Endodermal cell (in vitro differentiated cells): ENCODE data around the gene ABLIM1. TPM values are rescaled to one million over a fixed set of nuclear protein-coding genes. Genes with fewer than 3 reads are reported as not detected.

Experiments
- DNase-seq: peaks from one replicate; pipeline ENCODE4 v3.0.0-alpha.2; 2017
- H3K27ac ChIP-seq: 2 replicates; pipeline ENCODE4 v1.5.1; 2013; ENCODE audit warnings: mild to moderate bottlenecking, low read depth, low read length, moderate library complexity
- H3K27me3 ChIP-seq: 2 replicates; pipeline ENCODE4 v1.6.1; 2013; ENCODE audit warnings: mild to moderate bottlenecking, low read length, moderate library complexity; ENCODE audit not compliant: insufficient read depth, control insufficient read depth, poor library complexity, severe bottlenecking
- H3K36me3 ChIP-seq: 2 replicates; pipeline ENCODE4 v1.7.0; 2013; ENCODE audit warnings: mild to moderate bottlenecking, low read length, moderate library complexity; ENCODE audit not compliant: control insufficient read depth, insufficient read depth
- H3K4me1 ChIP-seq: one replicate; pipeline ENCODE4 v1.7.0; 2013; ENCODE audit warnings: low read length; ENCODE audit not compliant: control insufficient read depth, insufficient read depth
- H3K4me3 ChIP-seq: 2 replicates; pipeline ENCODE4 v1.5.1; 2013; ENCODE audit warnings: mild to moderate bottlenecking, low read length, moderate library complexity
- H3K9ac ChIP-seq: 2 replicates; pipeline ENCODE4 v1.6.1; 2013; ENCODE audit warnings: mild to moderate bottlenecking, low read length, moderate library complexity; ENCODE audit not compliant: poor library complexity, severe bottlenecking; ENCODE audit errors: extremely low read depth
- H3K9me3 ChIP-seq: 2 replicates; pipeline ENCODE4 v1.6.1; 2013; ENCODE audit warnings: mild to moderate bottlenecking, low read length, moderate library complexity; ENCODE audit not compliant: control insufficient read depth
- H3K27ac Mint-ChIP-seq: 2 replicates; pipeline ENCODE4 v1.8.0; 2020; ENCODE audit warnings: mixed read lengths
- H3K27me3 Mint-ChIP-seq: 2 replicates; pipeline ENCODE4 v1.8.0; 2021; ENCODE audit warnings: mild to moderate bottlenecking, mixed read lengths; ENCODE audit not compliant: insufficient read depth
- H3K36me3 Mint-ChIP-seq: 2 replicates; pipeline ENCODE4 v1.8.0; 2020; ENCODE audit warnings: low read depth, mixed read lengths
- H3K4me1 Mint-ChIP-seq: 2 replicates; pipeline ENCODE4 v1.8.0; 2020; ENCODE audit warnings: mixed read lengths
- H3K4me3 Mint-ChIP-seq: 2 replicates; pipeline ENCODE4 v1.8.0; 2020; ENCODE audit warnings: mild to moderate bottlenecking, moderate library complexity, mixed read lengths
- H3K9me3 Mint-ChIP-seq: 2 replicates; pipeline ENCODE4 v1.8.0; 2020; ENCODE audit warnings: mild to moderate bottlenecking, mixed read lengths
- WGBS, 2 experiments: methylation state at CpG; one replicate each; pipeline versions ENCODE4 v1.1.5 to v1.1.7; 2013; ENCODE audit warnings: missing lambda C conversion rate in 2 of 2, mixed read lengths in 1 of 2; ENCODE audit not compliant: insufficient coverage in 1 of 2, insufficient read length in 1 of 2; 5-methylcytosine and 5-hydroxymethylcytosine counted together
- total RNA-seq, 2 donors: library from RNA; stranded (reverse); fragmentation: NEBNext Ultra II Directional in 1 of 2; extraction: Animal tissue kit (Norgen Biotek cat#: 25700) in 1 of 2; gene quantifications; 2 replicates in 1 of 2; 3 replicates in 1 of 2; pipeline ENCODE4 v1.2.1, GENCODE V29; 2021
- TF ChIP-seq, protein P1 (sequence below): fragments of 200-600 bp; sonication (generic); conservative IDR thresholded peaks from 2 replicates; pipeline ENCODE4 v1.5.0; 2021; ENCODE audit warnings: antibody characterized with exemption, mild to moderate bottlenecking

Gene ABLIM1
- total RNA-seq, 2 donors from 2014 or later: 39.3 to 49.3 TPM

DNA sequence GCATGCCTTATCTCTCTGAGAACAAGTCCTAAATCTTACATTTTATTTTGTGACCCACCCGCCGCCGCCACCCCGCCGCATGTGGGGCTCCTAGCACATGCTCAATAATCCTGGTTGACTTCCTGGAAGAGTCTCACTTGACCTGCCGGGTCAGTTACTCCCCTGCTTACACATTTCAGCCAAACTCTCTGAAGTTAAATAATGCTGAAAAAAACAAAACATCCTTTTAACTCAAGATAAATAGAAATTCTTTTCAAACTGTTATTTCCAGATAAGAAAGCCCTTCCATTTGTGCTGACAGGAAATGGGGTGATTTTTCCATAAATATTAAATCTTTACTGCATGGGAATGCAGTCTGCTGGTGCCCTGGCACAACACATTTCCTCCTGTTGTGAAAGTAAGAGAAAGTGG is 123.5 kb downstream of the ABLIM1 start:
- Histone ChIP-seq H3K9me3 (peaks cover 7% of the 10 kb centered on the region), H3K36me3 (no peaks in the 10 kb centered on the region), H3K27me3 (no peaks in the 10 kb centered on the region), H3K9ac (no peak overlapping the region), H3K27ac (no peak overlapping the region), H3K4me1 (peaks cover 9% of the 10 kb centered on the region), H3K4me3 (no peak overlapping the region)
- no peak for DNase-seq
- Mint-ChIP-seq H3K4me1 (peaks cover 20% of the 10 kb centered on the region), H3K27ac (no peak overlapping the region), H3K9me3 (peaks cover 7% of the 10 kb centered on the region), H3K36me3 (no peaks in the 10 kb centered on the region), H3K4me3 (no peak overlapping the region), H3K27me3 (no peaks in the 10 kb centered on the region)
- TF ChIP-seq, protein P1, sequence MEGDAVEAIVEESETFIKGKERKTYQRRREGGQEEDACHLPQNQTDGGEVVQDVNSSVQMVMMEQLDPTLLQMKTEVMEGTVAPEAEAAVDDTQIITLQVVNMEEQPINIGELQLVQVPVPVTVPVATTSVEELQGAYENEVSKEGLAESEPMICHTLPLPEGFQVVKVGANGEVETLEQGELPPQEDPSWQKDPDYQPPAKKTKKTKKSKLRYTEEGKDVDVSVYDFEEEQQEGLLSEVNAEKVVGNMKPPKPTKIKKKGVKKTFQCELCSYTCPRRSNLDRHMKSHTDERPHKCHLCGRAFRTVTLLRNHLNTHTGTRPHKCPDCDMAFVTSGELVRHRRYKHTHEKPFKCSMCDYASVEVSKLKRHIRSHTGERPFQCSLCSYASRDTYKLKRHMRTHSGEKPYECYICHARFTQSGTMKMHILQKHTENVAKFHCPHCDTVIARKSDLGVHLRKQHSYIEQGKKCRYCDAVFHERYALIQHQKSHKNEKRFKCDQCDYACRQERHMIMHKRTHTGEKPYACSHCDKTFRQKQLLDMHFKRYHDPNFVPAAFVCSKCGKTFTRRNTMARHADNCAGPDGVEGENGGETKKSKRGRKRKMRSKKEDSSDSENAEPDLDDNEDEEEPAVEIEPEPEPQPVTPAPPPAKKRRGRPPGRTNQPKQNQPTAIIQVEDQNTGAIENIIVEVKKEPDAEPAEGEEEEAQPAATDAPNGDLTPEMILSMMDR: no peak
- 90 to 96% methylated on average over 6 of the region's 6 CpGs for WGBS, 2 experiments

DNA sequence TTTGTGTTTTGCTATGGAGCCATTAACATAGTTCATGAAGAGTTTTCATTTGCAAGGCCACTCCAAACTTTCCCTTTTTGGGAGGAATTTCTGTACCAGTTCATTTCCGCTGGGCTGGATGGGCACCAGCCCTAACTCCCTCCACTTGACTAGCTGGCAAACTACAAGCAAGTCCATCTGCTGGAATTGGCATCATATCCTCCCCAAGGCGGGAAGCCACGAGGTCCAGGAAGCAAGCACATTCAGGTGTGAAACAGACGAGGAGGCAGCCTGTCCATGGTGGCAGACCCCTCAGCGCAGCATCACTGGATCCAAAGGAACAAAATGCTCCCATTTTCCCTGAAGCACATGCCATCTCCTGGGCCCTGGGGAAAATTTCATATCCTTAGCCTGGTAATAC is 125.8 kb downstream of the ABLIM1 start:
- no peaks in the 10 kb centered on the region for H3K27me3 ChIP-seq
- WGBS, 2 experiments: 95 to 100% methylated on average over 4 to 5 of the region's 5 CpGs
- H3K36me3 ChIP-seq: no peaks in the 10 kb centered on the region
- no peak for DNase-seq
- no peak overlapping the region for H3K9ac ChIP-seq
- no peak overlapping the region for H3K27ac ChIP-seq
- Mint-ChIP-seq H3K4me1 (peaks cover under 1% of the 10 kb centered on the region), H3K4me3 (no peak overlapping the region), H3K27ac (no peak overlapping the region), H3K36me3 (no peaks in the 10 kb centered on the region), H3K27me3 (no peaks in the 10 kb centered on the region), H3K9me3 (peaks cover 7% of the 10 kb centered on the region)
- peaks cover 7% of the 10 kb centered on the region for H3K9me3 ChIP-seq
- H3K4me3 ChIP-seq: no peak overlapping the region
- TF ChIP-seq, protein P1: no peak
- no peaks in the 10 kb centered on the region for H3K4me1 ChIP-seq

DNA sequence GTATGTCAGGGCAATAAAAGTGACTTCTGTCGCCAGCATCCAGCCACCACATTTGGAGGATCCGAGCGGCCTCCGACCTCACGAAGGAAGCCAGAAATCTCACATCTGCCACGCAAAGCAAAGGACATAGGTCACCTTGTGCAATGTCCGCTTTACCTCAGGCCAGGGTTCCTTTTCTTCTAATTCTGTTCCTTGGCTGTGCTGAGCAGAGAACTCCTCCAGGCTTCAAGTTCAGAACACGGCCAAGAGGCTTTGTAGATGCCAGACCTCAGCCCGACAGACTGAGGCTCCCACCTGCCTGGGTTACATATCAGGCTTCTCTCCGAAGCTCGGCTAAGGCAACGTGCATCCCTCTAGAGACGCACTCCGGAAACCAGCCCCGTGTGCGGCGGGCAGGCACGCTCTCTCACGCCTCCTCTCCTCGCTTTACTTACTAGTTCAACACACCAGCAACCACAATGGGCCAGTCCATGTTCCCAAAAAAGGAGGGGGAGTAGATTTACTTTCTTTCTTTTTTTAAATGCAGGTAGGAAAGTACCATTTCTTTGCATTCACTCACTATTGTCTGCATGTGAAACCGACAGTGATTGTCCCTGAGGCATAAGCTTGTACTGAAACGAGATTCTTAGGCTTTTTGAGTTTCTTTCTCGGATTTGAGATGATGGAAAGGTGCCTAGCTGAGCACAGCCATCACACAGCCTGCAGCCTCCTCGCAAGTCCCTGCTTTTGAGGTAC is 131.4 kb downstream of the ABLIM1 start:
- Histone ChIP-seq H3K27me3 (no peaks in the 10 kb centered on the region), H3K9me3 (no peaks in the 10 kb centered on the region), H3K27ac (peak overlapping the region; percentile 81), H3K4me1 (peaks cover 21% of the 10 kb centered on the region), H3K36me3 (no peaks in the 10 kb centered on the region), H3K4me3 (peak overlapping the region; percentile 86), H3K9ac (peak overlapping the region; percentile 44)
- 4% methylated on average over 12 to 24 of the region's 24 CpGs for WGBS, 2 experiments
- H3K4me1 Mint-ChIP-seq: peaks cover 52% of the 10 kb centered on the region
- H3K27ac Mint-ChIP-seq: peak overlapping the region; percentile 92
- no peaks in the 10 kb centered on the region for H3K9me3 Mint-ChIP-seq
- no peaks in the 10 kb centered on the region for H3K36me3 Mint-ChIP-seq
- no peaks in the 10 kb centered on the region for H3K27me3 Mint-ChIP-seq
- TF ChIP-seq, protein P1: no peak
- DNase-seq: peak; percentile 95
- H3K4me3 Mint-ChIP-seq: peak overlapping the region; percentile 72
